Fibroblast of lung (primary cell): ENCODE data around the gene DBH. TPM values are rescaled to one million over a fixed set of nuclear protein-coding genes. Genes with fewer than 3 reads are reported as not detected.

ENCODE experiments used
- DNase-seq, 2 donors: peaks; one replicate each; pipeline versions ENCODE4 v3.0.0 to v3.0.0-alpha.2; 2010; ENCODE audit warnings: low read depth in 2 of 2
- H2AFZ ChIP-seq: 2 replicates; pipeline ENCODE4 v1.5.1; 2012; ENCODE audit warnings: low read length, control low read depth, inconsistent platforms
- H3K27ac ChIP-seq: 2 replicates; pipeline ENCODE4 v1.5.1; 2011; ENCODE audit warnings: low read length, control low read depth; ENCODE audit not compliant: insufficient read depth
- H3K27me3 ChIP-seq: 2 replicates; pipeline ENCODE4 v1.5.1; 2011; ENCODE audit warnings: mild to moderate bottlenecking, low read length; ENCODE audit not compliant: control insufficient read depth, insufficient read depth
- H3K36me3 ChIP-seq: 2 replicates; pipeline ENCODE4 v1.5.1; 2011; ENCODE audit warnings: low read length; ENCODE audit not compliant: control insufficient read depth, insufficient read depth
- H3K4me1 ChIP-seq: 2 replicates; pipeline ENCODE4 v1.5.1; 2011; ENCODE audit warnings: low read length; ENCODE audit not compliant: control insufficient read depth, insufficient read depth; ENCODE audit errors: extremely low read depth
- H3K4me2 ChIP-seq: 2 replicates; pipeline ENCODE4 v1.5.1; 2011; ENCODE audit warnings: low read length, control low read depth; ENCODE audit not compliant: insufficient read depth; ENCODE audit errors: extremely low read depth
- H3K4me3 ChIP-seq, 4 experiments: fragments of 200-600 bp in 1 of 4; sonication (generic) in 1 of 4; replicated peaks in 1 of 4; 2 replicates each; pipeline ENCODE4 v1.5.1; 2011 to 2016; ENCODE audit warnings: low read length in 4 of 4, low read depth in 3 of 4, mild to moderate bottlenecking in 3 of 4, control low read depth in 2 of 4, inconsistent platforms in 1 of 4, mixed read lengths in 1 of 4; ENCODE audit not compliant: insufficient read depth in 1 of 4; ENCODE audit errors: control extremely low read depth in 1 of 4
- H3K79me2 ChIP-seq: 2 replicates; pipeline ENCODE4 v1.5.1; 2012; ENCODE audit warnings: mild to moderate bottlenecking, low read length, inconsistent platforms; ENCODE audit not compliant: control insufficient read depth, insufficient read depth
- H3K9ac ChIP-seq: 2 replicates; pipeline ENCODE4 v1.5.1; 2011; ENCODE audit warnings: mild to moderate bottlenecking, low read length, control low read depth; ENCODE audit not compliant: insufficient read depth
- H3K9me3 ChIP-seq: 2 replicates; pipeline ENCODE4 v1.5.1; 2012; ENCODE audit warnings: low read depth, low read length; ENCODE audit not compliant: control insufficient read depth, insufficient read depth
- H4K20me1 ChIP-seq: 2 replicates; pipeline ENCODE4 v1.5.1; 2011; ENCODE audit warnings: low read length; ENCODE audit not compliant: control insufficient read depth, insufficient read depth; ENCODE audit errors: extremely low read depth
- CTCF ChIP-seq, 2 donors: IDR thresholded peaks in 1 of 2; conservative IDR thresholded peaks in 1 of 2; 1 replicate in 1 of 2; 2 replicates in 1 of 2; pipeline ENCODE4 v1.5.1; 2011 to 2012; ENCODE audit warnings: low read length in 2 of 2, control low read depth in 1 of 2, inconsistent platforms in 1 of 2, low read depth in 1 of 2, mild to moderate bottlenecking in 1 of 2
- EZH2 ChIP-seq: IDR thresholded peaks from 2 replicates; pipeline ENCODE4 v1.5.1; 2012; ENCODE audit warnings: low read length, control low read depth, mild to moderate bottlenecking; ENCODE audit errors: missing control alignments
- polyA plus RNA-seq, 2 donors: library from polyadenylated mRNA; depleted of rRNA in 1 of 2; stranded (reverse) in 1 of 2; unstranded in 1 of 2; fragments of >200 nt; gene quantifications; 2 replicates each; pipeline ENCODE4 v1.2.1, GENCODE V29; 2011 to 2012; ENCODE audit warnings: missing spikeins in 1 of 2
- total RNA-seq: library from RNA; depleted of rRNA; stranded (reverse); fragments of >200 nt; gene quantifications from 2 replicates; pipeline ENCODE4 v1.2.1, GENCODE V29; 2014

Gene DBH
- total and polyA plus RNA-seq, 2 donors (not counting 1 experiment from before 2014, with no cell fraction given) = not detected

- H3K27ac ChIP-seq = no peak overlapping the region
- no peak overlapping the region for H3K9ac ChIP-seq
- H4K20me1 ChIP-seq = peaks cover 1% of the 10 kb centered on the region
- no peaks in the 10 kb centered on the region for H3K36me3 ChIP-seq
- H3K4me2 ChIP-seq = no peak overlapping the region
- no peaks in the 10 kb centered on the region for H3K9me3 ChIP-seq
- H3K4me3 ChIP-seq = no peak overlapping the region
- no peak for TF ChIP-seq CTCF (conservative IDR thresholded peaks at IDR 0.05 in 1 of 2, IDR thresholded peaks at IDR 0.05 in 1 of 2; ENCODE audit: low read depth in 1 of 2, low read length in 2 of 2)
- TF ChIP-seq EZH2 = no peak
- no peak for DNase-seq
- H2AFZ ChIP-seq = no peak overlapping the region
- H3K79me2 ChIP-seq = no peaks in the 10 kb centered on the region
- no peaks in the 10 kb centered on the region for H3K4me1 ChIP-seq
- H3K27me3 ChIP-seq = peaks cover 5% of the 10 kb centered on the region
Measured at GRCh38 chr9:133607976-133608375, 28.2 kb upstream of the DBH start.

- H2AFZ ChIP-seq = no peak overlapping the region
- peaks cover 5% of the 10 kb centered on the region for H3K27me3 ChIP-seq
- H3K4me2 ChIP-seq = no peak overlapping the region
- H3K9me3 ChIP-seq = no peaks in the 10 kb centered on the region
- H3K36me3 ChIP-seq = no peaks in the 10 kb centered on the region
- no peak overlapping the region for H3K9ac ChIP-seq
- no peaks in the 10 kb centered on the region for H3K4me1 ChIP-seq
- H3K27ac ChIP-seq = no peak overlapping the region
- no peak for DNase-seq
- H3K4me3 ChIP-seq = no peak overlapping the region
- TF ChIP-seq CTCF (conservative IDR thresholded peaks at IDR 0.05 in 1 of 2, IDR thresholded peaks at IDR 0.05 in 1 of 2; ENCODE audit: low read depth in 1 of 2, low read length in 2 of 2) (no peak), EZH2 (no peak)
- H3K79me2 ChIP-seq = no peaks in the 10 kb centered on the region
- peaks cover 1% of the 10 kb centered on the region for H4K20me1 ChIP-seq
Measured at GRCh38 chr9:133608382-133608781, 27.8 kb upstream of the DBH start.

- H4K20me1 ChIP-seq = peaks cover 1% of the 10 kb centered on the region
- no peaks in the 10 kb centered on the region for H3K36me3 ChIP-seq
- no peak overlapping the region for H3K9ac ChIP-seq
- peaks cover 5% of the 10 kb centered on the region for H3K27me3 ChIP-seq
- no peak overlapping the region for H3K27ac ChIP-seq
- no peak overlapping the region for H3K4me2 ChIP-seq
- no peaks in the 10 kb centered on the region for H3K79me2 ChIP-seq
- no peaks in the 10 kb centered on the region for H3K4me1 ChIP-seq
- no peak for DNase-seq
- TF ChIP-seq CTCF (conservative IDR thresholded peaks at IDR 0.05 in 1 of 2, IDR thresholded peaks at IDR 0.05 in 1 of 2; ENCODE audit: low read depth in 1 of 2, low read length in 2 of 2) (no peak), EZH2 (no peak)
- H2AFZ ChIP-seq = no peak overlapping the region
- no peaks in the 10 kb centered on the region for H3K9me3 ChIP-seq
- H3K4me3 ChIP-seq = no peak overlapping the region
Measured at GRCh38 chr9:133608889-133609288, 27.3 kb upstream of the DBH start.
